Smooth muscle cell (in vitro differentiated cells): ENCODE measurements around the gene SP7. TPM values are rescaled to one million over a fixed set of nuclear protein-coding genes. Genes with fewer than 3 reads are reported as not detected.

ENCODE experiments used
- DNase-seq: peaks from one replicate; lab custom pipeline; 2025; ENCODE audit not compliant: unreplicated experiment; lab: John Stamatoyannopoulos, UW
- H2AFZ ChIP-seq: fragments of 200-600 bp; sonication (generic); 2 replicates; pipeline ENCODE4 v1.6.0; 2016; ENCODE audit warnings: antibody characterized with exemption, low read depth, mild to moderate bottlenecking
- H3F3A ChIP-seq: fragments of 200-600 bp; sonication (generic); 2 replicates; pipeline ENCODE4 v1.6.0; 2017; ENCODE audit warnings: antibody characterized with exemption, low read depth
- H3K27ac ChIP-seq: fragments of 200-600 bp; sonication (generic); 2 replicates; pipeline ENCODE4 v1.5.1; 2016; ENCODE audit warnings: low read depth, mild to moderate bottlenecking
- H3K27me3 ChIP-seq: fragments of 200-600 bp; sonication (generic); 2 replicates; pipeline ENCODE4 v1.6.1; 2016; ENCODE audit warnings: low read depth, mild to moderate bottlenecking
- H3K36me3 ChIP-seq: fragments of 200-600 bp; sonication (generic); 2 replicates; pipeline ENCODE4 v1.5.1; 2016; ENCODE audit warnings: low read depth
- H3K4me1 ChIP-seq: fragments of 200-600 bp; sonication (generic); 2 replicates; pipeline ENCODE4 v1.5.1; 2016; ENCODE audit warnings: low read depth
- H3K4me2 ChIP-seq: fragments of 200-600 bp; sonication (generic); 2 replicates; pipeline ENCODE4 v1.6.0; 2016; ENCODE audit warnings: mild to moderate bottlenecking
- H3K4me3 ChIP-seq: fragments of 200-600 bp; sonication (generic); 2 replicates; pipeline ENCODE4 v1.5.1; 2016; ENCODE audit warnings: mild to moderate bottlenecking
- H3K79me2 ChIP-seq: fragments of 200-600 bp; sonication (generic); 2 replicates; pipeline ENCODE4 v1.6.0; 2016; ENCODE audit warnings: low read depth, mild to moderate bottlenecking
- H3K9ac ChIP-seq: fragments of 200-600 bp; sonication (generic); 2 replicates; pipeline ENCODE4 v1.6.0; 2016; ENCODE audit warnings: low read depth
- H3K9me3 ChIP-seq: fragments of 200-600 bp; sonication (generic); replicated peaks from 2 replicates; pipeline ENCODE4 v1.5.1; 2016; ENCODE audit warnings: low read depth
- H4K20me1 ChIP-seq: fragments of 200-600 bp; sonication (generic); 2 replicates; pipeline ENCODE4 v1.6.0; 2016; ENCODE audit warnings: low read depth
- WGBS: methylation state at CpG from one replicate; pipeline ENCODE4 v1.1.7; 2016; ENCODE audit warnings: low lambda C conversion rate; 5-methylcytosine and 5-hydroxymethylcytosine counted together
- polyA plus RNA-seq: library from polyadenylated mRNA; unstranded; fragments of >200 nt; fragmentation: Nextera tagmentation; extraction: Ambion mirVana; gene quantifications from 2 replicates; pipeline ENCODE4 v1.2.1, GENCODE V29; 2016
- total RNA-seq: library from RNA; depleted of rRNA; stranded (reverse); fragments of >200 nt; gene quantifications from 2 replicates; pipeline ENCODE4 v1.2.3, GENCODE V29; 2014
- TF ChIP-seq, protein P1 (sequence below): fragments of 200-600 bp; sonication (generic); IDR thresholded peaks from 2 replicates; pipeline ENCODE4 v1.5.1; 2017; ENCODE audit warnings: borderline replicate concordance, mild to moderate bottlenecking, antibody characterized with exemption; ENCODE audit not compliant: insufficient read depth, poor library complexity, severe bottlenecking

SP7 gene
- total and polyA plus RNA-seq, 2 experiments from 2014 or later = 0.04 TPM; not detected in 1

- TF ChIP-seq, protein P1, sequence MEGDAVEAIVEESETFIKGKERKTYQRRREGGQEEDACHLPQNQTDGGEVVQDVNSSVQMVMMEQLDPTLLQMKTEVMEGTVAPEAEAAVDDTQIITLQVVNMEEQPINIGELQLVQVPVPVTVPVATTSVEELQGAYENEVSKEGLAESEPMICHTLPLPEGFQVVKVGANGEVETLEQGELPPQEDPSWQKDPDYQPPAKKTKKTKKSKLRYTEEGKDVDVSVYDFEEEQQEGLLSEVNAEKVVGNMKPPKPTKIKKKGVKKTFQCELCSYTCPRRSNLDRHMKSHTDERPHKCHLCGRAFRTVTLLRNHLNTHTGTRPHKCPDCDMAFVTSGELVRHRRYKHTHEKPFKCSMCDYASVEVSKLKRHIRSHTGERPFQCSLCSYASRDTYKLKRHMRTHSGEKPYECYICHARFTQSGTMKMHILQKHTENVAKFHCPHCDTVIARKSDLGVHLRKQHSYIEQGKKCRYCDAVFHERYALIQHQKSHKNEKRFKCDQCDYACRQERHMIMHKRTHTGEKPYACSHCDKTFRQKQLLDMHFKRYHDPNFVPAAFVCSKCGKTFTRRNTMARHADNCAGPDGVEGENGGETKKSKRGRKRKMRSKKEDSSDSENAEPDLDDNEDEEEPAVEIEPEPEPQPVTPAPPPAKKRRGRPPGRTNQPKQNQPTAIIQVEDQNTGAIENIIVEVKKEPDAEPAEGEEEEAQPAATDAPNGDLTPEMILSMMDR = no peak
- Histone ChIP-seq H4K20me1 (no peaks in the 10 kb centered on the region), H3K4me2 (no peak overlapping the region), H3K79me2 (no peaks in the 10 kb centered on the region), H3K27ac (no peak overlapping the region), H3F3A (peaks cover 11% of the 10 kb centered on the region), H3K36me3 (no peaks in the 10 kb centered on the region), H3K4me3 (no peak overlapping the region), H3K9ac (no peak overlapping the region), H2AFZ (no peak overlapping the region), H3K9me3 (no peaks in the 10 kb centered on the region), H3K27me3 (no peaks in the 10 kb centered on the region), H3K4me1 (peaks cover 27% of the 10 kb centered on the region)
- no peak for DNase-seq
- WGBS = 54% methylated on average over 11 of the region's 11 CpGs
Observed at GRCh38 chr12:53338017-53338416, 1.9 kb upstream of the SP7 start.

- Histone ChIP-seq H3F3A (no peaks in the 10 kb centered on the region), H3K4me3 (no peak overlapping the region), H3K36me3 (no peaks in the 10 kb centered on the region), H2AFZ (no peak overlapping the region), H3K4me1 (peaks cover 27% of the 10 kb centered on the region), H4K20me1 (no peaks in the 10 kb centered on the region), H3K27me3 (no peaks in the 10 kb centered on the region), H3K9ac (no peak overlapping the region), H3K79me2 (no peaks in the 10 kb centered on the region), H3K4me2 (no peak overlapping the region), H3K27ac (no peak overlapping the region), H3K9me3 (no peaks in the 10 kb centered on the region)
- DNase-seq = no peak
- TF ChIP-seq, protein P1 = no peak
- 81% methylated on average over 8 of the region's 8 CpGs for WGBS
Observed at GRCh38 chr12:53334822-53335221, 1.3 kb downstream of the SP7 start.

DNA sequence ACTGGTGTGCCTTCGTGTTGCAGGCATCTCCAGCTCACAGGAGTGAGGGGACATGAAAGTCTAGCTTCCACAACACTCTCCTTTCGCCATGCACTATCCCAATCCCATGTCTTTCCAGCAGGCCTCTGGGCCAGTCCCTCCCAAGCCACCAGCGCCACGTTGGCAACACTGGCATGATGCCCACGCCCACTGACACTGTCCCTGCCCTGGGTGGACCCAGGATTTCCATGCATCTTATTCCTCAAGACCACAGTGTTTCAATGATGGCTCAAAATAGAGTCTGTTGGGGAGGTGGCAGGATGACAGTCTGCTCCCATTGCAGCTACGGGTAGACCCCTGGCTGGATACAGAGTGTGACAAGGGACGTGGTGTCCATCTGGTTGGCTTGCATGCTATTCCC is 2.3 kb downstream of the SP7 start:
- Histone ChIP-seq H3K4me3 (no peak overlapping the region), H2AFZ (no peak overlapping the region), H3K27me3 (no peaks in the 10 kb centered on the region), H3K36me3 (no peaks in the 10 kb centered on the region), H3K9me3 (no peaks in the 10 kb centered on the region), H3K9ac (no peak overlapping the region), H3K27ac (no peak overlapping the region), H3F3A (no peaks in the 10 kb centered on the region), H3K4me2 (no peak overlapping the region), H3K79me2 (no peaks in the 10 kb centered on the region), H4K20me1 (no peaks in the 10 kb centered on the region), H3K4me1 (peaks cover 23% of the 10 kb centered on the region)
- 75% methylated on average over 6 of the region's 7 CpGs for WGBS
- TF ChIP-seq, protein P1 = no peak
- DNase-seq = no peak

DNA sequence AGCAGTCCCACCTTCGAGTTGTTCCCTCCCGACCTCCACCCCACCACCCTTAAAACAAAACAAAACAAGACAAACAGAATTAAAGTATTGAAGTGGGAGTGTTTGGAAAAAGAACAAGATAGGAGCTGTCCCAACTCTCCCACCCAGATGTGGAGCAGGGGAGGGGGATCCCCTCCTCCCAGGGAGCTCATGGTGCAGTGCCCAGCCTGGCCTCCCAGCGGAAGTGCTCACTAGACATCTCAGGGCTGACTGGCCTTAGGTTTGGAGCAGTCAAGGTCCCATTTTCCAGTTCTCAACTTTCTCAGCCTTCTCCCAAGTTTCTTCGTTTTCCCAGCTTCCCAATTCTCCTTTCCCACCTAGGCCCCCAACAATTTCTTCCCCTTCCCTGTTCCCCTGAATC is 2.9 kb downstream of the SP7 start:
- 92% methylated on average over 4 of the region's 4 CpGs for WGBS
- no peak overlapping the region for H3K9ac ChIP-seq

More for the DNA sequence above, 2.9 kb downstream of the SP7 start:
- Histone ChIP-seq H3K36me3 (no peaks in the 10 kb centered on the region), H3K27me3 (no peaks in the 10 kb centered on the region), H3K4me2 (no peak overlapping the region), H3F3A (no peaks in the 10 kb centered on the region), H3K27ac (no peak overlapping the region), H2AFZ (no peak overlapping the region), H3K9me3 (no peaks in the 10 kb centered on the region), H3K79me2 (no peaks in the 10 kb centered on the region), H3K4me1 (peaks cover 17% of the 10 kb centered on the region), H3K4me3 (no peak overlapping the region), H4K20me1 (no peaks in the 10 kb centered on the region)
- no peak for DNase-seq
- TF ChIP-seq, protein P1 = no peak
